GM19468 (cell line): Measurements from ENCODE around the gene RBBP9.
A peak's percentile ranks its signal among the peaks of the same experiment; 100 is the strongest.
"Not testable (repeated sequence)": the region's sequence is repeated elsewhere in the genome, so short reads cannot be mapped to it uniquely, and the experiment has no call there.

ENCODE experiments used
- ATAC-seq: cut with Tn5 transposase; IDR thresholded peaks from one replicate; pipeline ENCODE4 v1.9.1; 2021; ENCODE audit warnings: mild to moderate bottlenecking, moderate library complexity, moderate number of reproducible peaks; ENCODE audit not compliant: unreplicated experiment; ENCODE audit errors: extremely low read depth

Gene RBBP9

DNA sequence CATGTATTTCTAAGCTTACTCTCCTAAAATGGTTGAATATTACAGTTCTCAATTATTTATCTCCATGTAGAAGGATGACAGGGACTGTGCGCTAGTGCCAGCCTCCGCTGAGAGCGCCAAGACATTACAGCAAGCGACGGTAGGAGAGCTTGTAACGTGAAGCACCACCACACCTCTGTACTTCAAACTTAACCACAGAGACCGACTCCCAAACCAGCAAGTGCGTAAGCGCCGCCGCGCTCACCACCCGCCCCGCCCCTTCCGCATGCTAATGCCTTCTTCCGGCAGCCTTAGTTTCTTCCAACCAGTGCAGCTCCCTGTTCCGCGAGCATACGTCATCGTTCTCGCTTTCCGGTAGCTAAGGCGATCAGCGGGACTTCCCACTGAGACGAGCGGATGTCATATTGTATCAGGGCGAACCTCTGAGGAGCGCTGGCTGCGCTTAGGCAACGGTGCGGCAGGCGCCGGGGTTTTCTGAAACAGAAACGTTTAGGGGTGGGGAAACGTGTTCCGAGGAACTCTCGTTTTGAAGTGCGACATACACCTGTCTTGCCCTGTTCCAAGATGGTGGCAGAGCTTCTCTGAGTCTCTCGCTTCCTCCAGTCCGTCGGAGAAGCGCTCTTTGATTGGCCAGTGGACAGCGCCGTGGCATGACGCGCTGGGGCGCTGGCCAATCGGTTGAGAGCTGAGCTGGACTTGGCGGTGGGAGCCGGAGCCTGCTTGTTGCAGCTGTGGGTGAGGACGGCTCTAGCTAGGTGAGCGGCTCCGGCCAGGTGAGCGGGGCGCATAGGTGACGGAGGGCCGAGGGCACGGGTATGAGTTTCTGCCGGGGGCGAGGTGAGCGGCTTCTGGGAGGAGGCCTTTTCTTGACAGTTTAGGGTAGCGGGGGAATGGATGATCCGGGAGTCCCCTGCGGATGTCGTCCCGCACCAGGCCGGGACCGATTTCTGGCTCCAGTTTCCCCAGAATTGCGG, 10.5 kb upstream of the RBBP9 start, which contains the start of gene SEC23B:
Gene SEC23B (plus strand): TSS at position 723 of the 974 bp plus-strand sequence. CDS start 2,896 bp downstream, outside the sequence.
- ATAC-seq: peak; percentile 87

- ATAC-seq: no peak
Observed at GRCh38 chr20:18506744-18507143, 9.7 kb upstream of the RBBP9 start.

DNA sequence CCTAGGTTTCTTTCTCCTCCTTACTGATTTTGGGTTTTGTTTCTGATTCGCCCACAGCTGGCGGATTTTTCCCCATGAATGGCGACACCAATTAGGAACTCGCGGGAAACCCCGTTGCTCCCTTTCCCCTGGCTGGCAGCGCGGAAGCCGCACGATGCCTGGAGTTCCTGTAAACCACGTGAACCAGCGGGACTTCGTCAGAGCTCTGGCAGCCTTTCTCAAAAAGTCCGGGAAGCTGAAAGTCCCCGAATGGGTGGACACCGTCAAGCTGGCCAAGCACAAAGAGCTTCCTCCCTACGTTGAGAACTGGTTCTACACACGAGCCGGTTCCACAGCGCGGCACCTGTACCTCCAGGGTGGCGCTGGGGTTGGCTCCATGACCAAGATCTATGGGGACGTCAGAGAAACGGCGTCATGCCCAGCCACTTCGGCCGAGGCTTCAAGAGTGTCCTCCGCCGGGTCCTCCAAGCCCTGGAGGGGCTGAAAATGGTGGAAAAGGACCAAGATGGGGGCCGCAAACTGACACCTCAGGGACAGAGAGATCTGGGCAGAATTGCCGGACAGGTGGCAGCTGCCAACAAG, 7.5 kb upstream of the RBBP9 start:
- ATAC-seq: no peak

- ATAC-seq: not testable (repeated sequence)
Observed at GRCh38 chr20:18501672-18502071, 4.6 kb upstream of the RBBP9 start.

GRCh38 chr20:18497603-18498002, 578 bp upstream of the RBBP9 start:
- no peak for ATAC-seq

GRCh38 chr20:18496042-18496441, 983 bp downstream of the RBBP9 start:
- no peak for ATAC-seq

DNA sequence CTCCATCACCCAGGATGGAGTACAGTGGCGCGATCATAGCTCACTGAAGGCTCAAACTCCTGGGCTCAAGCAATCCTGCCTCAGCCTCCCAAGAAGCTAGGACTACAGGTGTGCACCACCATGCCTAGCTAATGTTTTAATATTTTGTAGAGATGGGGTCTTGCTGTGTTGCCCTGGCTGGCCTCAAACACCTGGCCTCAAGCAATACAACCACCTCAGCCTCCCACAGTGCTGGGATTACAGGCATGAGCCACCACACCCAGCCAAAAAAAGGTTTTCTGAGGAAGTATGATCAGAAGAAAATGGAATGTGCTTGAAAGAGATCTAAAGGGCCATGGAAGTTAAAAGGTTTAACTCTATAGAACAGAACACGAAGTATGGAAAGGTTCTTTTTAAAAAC, 8.7 kb downstream of the RBBP9 start:
- ATAC-seq: no peak

GRCh38 chr20:18481596-18481995, 15.4 kb downstream of the RBBP9 start:
- ATAC-seq: no peak

DNA sequence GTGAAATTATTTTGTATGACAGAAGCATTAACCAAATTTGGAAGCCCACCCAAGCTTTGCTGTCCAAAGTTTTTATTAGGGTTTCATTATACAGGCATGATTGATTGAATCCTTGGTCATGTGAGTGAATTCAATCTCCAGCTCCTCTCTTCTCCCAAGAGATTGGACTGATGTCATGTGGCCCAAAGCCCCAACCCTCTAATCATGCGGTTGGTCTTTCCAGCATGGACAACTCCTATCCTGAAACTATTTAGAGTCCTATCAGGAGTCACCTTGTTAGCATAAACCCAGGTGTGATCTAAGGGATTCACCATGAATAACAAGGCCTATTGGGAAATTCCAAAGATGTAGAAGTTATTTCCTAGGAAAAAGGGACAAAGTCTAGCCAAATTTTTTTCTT, 19.2 kb downstream of the RBBP9 start:
- ATAC-seq: no peak

GRCh38 chr20:18477218-18477617, 19.8 kb downstream of the RBBP9 start:
- no peak for ATAC-seq

DNA sequence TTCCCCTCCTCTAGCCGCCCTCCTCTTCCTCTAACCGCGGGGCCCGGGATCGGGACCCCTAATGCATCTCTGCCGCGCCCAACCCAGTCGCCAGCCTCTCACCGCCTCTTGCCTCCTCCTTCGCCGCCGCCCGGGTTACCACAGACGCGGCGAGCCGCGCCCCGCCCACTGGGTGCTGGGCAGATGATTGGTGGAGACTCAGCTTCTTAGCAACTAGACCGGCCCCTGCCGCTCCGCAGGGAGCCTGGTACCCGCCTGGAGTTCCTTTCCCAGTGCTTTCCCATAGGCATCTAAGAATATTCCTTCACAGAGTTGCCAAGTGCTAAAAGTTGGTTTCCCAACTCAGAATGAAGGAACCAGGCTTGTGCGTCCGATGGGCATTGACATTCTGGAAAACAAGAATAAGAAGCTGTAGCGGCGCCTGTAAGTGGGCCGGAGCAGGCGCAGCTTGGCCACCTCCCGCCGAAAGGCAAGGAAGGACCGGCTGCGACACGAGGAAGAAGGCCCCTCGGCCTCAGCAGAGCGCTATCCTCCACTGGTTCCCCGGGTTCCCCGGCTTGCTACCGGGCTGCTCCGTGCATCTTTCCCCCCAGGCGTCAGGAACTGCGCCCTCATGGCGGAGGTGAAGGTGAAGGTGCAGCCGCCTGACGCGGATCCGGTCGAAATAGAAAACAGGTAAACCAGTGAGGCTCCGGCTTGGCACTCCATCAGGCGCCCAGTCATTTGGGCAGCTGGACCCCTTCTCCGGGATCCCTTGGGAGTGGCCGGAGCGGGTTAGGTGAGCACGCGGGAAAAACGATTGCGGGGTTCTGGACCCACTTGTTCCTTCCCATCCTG, 29.9 kb downstream of the RBBP9 start, which contains the start of the genes DZANK1 and POLR3F:
Gene DZANK1 (minus strand): TSS at position 137 of the 837 bp plus-strand sequence. CDS start 1,672 bp downstream, outside the sequence.
Gene POLR3F (plus strand): TSS at position 497 of the 837 bp plus-strand sequence. CDS start 117 bp downstream, at position 614.
- ATAC-seq: peak; percentile 97

DNA sequence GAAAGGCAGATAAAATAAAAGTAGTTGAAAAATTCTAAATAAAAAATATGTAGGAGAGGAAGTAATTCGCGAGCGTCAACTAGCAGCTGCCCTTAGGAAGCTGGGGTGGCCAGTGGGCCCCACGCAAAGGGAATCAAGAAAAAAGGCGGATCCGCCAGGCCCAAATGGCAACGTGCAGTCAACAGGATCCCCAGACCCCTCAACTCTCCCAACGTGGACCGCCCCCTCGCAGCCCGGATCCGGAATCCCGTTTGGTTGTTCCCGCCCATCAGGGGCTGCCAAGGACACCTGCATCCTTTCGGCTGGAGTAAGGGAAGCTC, 30.5 kb downstream of the RBBP9 start:
- no peak for ATAC-seq

- ATAC-seq: no peak
Observed at GRCh38 chr20:18465536-18466200, 31.4 kb downstream of the RBBP9 start.

- no peak for ATAC-seq
Observed at GRCh38 chr20:18456600-18456999, 40.4 kb downstream of the RBBP9 start.

DNA sequence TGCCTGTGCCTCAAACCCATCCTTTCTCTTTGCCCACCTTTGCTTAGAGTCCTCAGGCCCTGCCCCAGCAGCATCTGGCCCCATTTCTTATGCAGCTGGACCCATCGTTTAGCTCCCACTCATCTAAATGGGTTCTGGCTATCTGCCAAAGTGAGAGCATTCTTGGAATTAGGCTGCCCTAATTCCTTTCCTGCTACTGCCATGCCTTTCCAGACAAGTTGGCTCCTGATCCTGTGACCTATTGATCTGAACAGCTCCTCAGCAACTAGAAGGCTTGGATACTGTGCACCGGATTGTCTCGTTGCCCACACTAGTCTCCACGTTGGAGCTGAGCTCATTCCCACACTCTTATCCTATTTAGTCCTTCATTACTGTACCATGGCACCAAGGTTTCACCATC, 53.1 kb downstream of the RBBP9 start:
- no peak for ATAC-seq

DNA sequence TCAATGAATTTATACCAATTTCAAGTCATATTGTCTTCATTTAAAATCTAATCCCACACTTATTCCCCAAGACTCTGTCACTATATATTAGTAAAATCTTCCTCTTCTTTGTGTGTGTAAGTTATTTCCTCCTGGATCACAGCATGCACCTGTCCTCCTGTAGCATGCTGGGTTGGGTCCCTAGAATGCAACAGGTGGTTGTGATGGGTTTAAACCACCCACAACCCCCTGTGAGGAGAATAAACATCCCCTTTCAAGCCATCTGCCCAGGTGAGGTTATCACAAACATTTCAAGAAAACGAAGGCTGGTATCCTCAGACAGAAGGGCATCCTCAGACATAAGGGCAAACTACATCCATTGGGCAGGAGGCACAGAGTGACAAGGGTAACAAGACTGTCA, 56.6 kb downstream of the RBBP9 start:
- ATAC-seq: no peak

DNA sequence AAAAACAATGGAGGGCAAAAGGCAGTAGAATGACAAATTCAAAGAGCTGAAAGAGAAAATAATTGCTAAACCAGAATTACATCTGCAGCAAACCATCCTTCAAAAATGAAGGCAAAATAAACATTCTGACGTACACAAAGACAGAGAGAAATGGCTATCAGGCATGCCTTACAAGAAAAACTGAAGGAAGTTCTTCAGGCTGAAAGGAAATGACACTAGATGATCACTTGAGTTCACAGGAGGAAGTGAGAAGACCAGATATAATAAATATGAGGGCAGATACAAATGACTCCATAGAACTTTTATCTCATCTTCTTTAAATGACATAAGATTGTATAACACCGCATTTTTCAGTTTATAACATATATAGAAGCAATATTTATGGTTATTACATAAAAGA, 60.2 kb downstream of the RBBP9 start:
- ATAC-seq: no peak
